Activated naive CD8-positive, alpha-beta T cell treated with anti-CD3 and anti-CD28 coated beads, Interleukin-2, amount 50 U/mL, for 24 hours (primary cell): ENCODE results near the gene MTA1.

Source experiments
- ATAC-seq: fragments of 150-1000 bp; cut with Tn5 transposase; one replicate; pipeline ENCODE4 v1.10.0; 2021
- DNase-seq: peaks from one replicate; pipeline ENCODE4 v3.0.0; 2021
- H3K27ac Mint-ChIP-seq: one replicate; pipeline ENCODE4 v1.8.0; 2021; ENCODE audit warnings: mild to moderate bottlenecking, mixed read lengths
- H3K27me3 Mint-ChIP-seq: one replicate; pipeline ENCODE4 v1.8.0; 2021; ENCODE audit warnings: mixed read lengths
- H3K36me3 Mint-ChIP-seq: one replicate; pipeline ENCODE4 v1.8.0; 2021; ENCODE audit warnings: low read depth, mixed read lengths
- H3K4me1 Mint-ChIP-seq: one replicate; pipeline ENCODE4 v1.8.0; 2021; ENCODE audit warnings: mixed read lengths
- H3K4me3 Mint-ChIP-seq: one replicate; pipeline ENCODE4 v1.8.0; 2021; ENCODE audit warnings: mild to moderate bottlenecking, moderate library complexity, mixed read lengths
- H3K9me3 Mint-ChIP-seq: one replicate; pipeline ENCODE4 v1.8.0; 2021; ENCODE audit warnings: mixed read lengths

MTA1 gene

DNA sequence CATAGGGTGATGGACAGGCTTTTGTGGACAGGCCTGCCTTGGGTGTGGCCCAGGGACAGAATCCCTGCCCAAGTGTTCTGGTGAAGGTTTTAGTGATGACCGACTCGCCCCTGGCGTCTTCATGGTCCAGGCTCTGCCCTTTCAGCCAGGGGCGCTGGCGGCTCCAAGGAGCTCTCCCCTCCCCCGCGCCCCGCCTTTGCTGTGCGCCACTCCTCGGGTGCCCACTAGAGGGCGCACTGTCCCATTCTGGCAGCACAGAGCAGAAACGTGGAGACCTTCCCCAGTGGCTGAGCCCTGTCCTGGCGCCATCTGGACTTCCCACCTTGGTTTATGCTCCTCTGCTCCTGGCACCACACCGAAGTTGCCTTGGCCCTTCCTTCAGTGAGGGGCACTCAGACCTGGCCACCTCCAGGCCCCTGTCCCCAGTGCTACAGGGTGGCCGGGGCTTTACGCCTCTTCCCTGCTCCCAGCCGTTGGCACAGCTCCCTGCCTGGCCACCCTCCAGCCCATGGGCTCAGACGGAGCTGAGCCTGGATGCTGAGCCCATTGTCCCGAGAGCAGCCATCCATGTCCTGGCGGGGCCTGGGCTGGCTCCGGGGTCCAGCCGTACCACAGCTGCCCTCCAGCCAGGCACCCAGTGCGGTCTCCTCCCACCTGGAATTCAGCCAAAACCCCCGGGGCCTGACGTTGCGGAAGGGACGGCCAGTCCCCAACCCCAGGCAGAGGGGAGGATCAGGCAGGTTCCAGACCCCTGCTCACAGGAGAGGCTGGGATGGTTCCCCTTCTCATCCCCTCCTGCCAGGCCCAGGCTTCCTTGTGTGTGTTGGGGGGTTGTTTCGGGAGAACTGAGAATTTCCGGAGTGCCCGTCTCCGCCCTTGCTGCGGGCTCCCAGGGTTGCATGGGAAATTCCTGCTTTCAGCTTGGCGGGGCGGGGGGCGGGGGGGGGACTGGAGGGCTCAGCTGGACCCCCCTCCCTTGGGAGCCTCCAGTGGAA is 61.5 kb downstream of the MTA1 start:
- Mint-ChIP-seq H3K4me3 (peak overlapping the region; percentile 71), H3K27me3 (peaks cover 21% of the 10 kb centered on the region), H3K27ac (peak overlapping the region; percentile 94), H3K9me3 (no peaks in the 10 kb centered on the region), H3K36me3 (peaks cover 2% of the 10 kb centered on the region), H3K4me1 (peaks cover 54% of the 10 kb centered on the region)
- DNase-seq, result peak; percentile 95
- peak; percentile 58 for ATAC-seq

- Mint-ChIP-seq H3K27me3 (peaks cover 13% of the 10 kb centered on the region), H3K4me1 (peaks cover 56% of the 10 kb centered on the region), H3K36me3 (peaks cover 2% of the 10 kb centered on the region), H3K27ac (peak overlapping the region; percentile 94), H3K9me3 (no peaks in the 10 kb centered on the region), H3K4me3 (peak overlapping the region; percentile 71)
- ATAC-seq (peak; percentile 64), DNase-seq (peak; percentile 93)
These were observed 62.3 kb downstream of the MTA1 start for GRCh38 chr14:105481886-105482457.

- H3K9me3 Mint-ChIP-seq, result no peaks in the 10 kb centered on the region
- no peak for DNase-seq
- ATAC-seq, result no peak
- H3K4me1 Mint-ChIP-seq, result peaks cover 52% of the 10 kb centered on the region
- peak overlapping the region; percentile 71 for H3K4me3 Mint-ChIP-seq
- peaks cover 9% of the 10 kb centered on the region for H3K27me3 Mint-ChIP-seq
- H3K36me3 Mint-ChIP-seq, result no peaks in the 10 kb centered on the region
- peak overlapping the region; percentile 94 for H3K27ac Mint-ChIP-seq
These were observed 63.0 kb downstream of the MTA1 start for GRCh38 chr14:105482486-105483110.

DNA sequence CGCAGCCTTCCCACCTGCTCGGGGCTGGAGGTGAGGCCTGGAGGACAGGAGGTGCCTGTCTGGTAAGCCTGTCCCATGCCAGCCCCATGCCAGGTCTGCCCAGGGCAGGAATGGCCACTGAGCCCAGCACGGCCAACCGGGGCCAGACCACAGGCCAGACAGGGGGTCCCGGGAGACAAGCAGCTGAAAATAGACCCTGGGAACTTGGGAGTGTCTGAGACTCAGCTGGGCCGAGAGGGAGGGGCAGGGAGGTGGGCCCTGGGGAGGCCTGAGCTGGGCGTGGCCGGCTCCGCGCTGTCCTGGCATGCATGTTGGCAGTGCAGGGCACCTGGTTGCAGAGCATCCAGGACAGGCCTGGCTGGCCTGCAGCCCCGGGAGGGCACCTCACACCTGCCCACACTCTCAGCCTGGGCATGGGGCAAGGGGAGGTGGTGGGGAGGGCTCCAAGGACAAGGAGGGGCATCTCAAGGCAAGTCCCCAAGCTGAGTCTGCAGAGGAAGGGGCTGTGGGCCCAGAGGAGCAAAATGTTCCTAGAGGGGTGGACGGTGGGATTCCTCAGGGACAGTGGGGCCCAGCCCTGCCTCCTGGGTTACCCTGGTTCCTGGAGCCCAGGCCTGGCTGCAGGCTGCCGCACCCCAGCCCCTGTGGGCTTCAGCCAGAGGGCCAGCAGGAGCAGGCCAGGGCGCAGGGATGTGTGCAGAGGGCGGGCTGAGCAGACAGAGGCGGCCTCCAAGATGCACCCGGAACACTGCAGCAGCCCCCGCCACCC is 63.9 kb downstream of the MTA1 start:
- no peak for ATAC-seq
- Mint-ChIP-seq H3K9me3 (no peaks in the 10 kb centered on the region), H3K4me3 (no peak overlapping the region), H3K27me3 (peaks cover 9% of the 10 kb centered on the region), H3K27ac (peak overlapping the region; percentile 11), H3K36me3 (no peaks in the 10 kb centered on the region), H3K4me1 (peaks cover 59% of the 10 kb centered on the region)
- no peak for DNase-seq

GRCh38 chr14:105484069-105484996 is 64.7 kb downstream of the MTA1 start:
- peak overlapping the region; percentile 67 for H3K27ac Mint-ChIP-seq
- peaks cover 66% of the 10 kb centered on the region for H3K4me1 Mint-ChIP-seq
- no peaks in the 10 kb centered on the region for H3K9me3 Mint-ChIP-seq
- H3K27me3 Mint-ChIP-seq, result peaks cover 7% of the 10 kb centered on the region
- DNase-seq, result peak; percentile 44
- no peak overlapping the region for H3K4me3 Mint-ChIP-seq
- no peak for ATAC-seq
- H3K36me3 Mint-ChIP-seq, result no peaks in the 10 kb centered on the region

DNA sequence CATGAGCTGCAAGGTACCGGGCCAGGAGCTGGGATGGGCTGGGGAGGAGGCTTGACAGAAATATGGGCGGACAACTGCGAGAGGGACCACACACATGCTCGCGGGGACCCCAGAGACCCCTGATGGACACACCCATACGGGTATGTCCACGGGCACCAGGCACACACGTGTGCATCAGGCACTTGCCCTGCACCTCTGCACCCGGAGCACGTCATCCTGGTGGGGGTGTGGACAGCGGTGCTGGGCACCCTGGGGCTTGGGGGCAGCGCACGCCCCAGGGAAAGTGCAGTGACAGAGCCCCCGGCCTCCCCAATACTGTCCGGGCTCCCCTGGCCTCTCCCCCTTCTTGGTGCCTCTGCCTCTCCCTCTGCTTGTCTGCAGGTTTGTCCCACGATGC is 65.4 kb downstream of the MTA1 start:
- ATAC-seq, result no peak
- H3K4me3 Mint-ChIP-seq, result no peak overlapping the region
- no peak for DNase-seq
- H3K27me3 Mint-ChIP-seq, result peaks cover under 1% of the 10 kb centered on the region
- H3K4me1 Mint-ChIP-seq, result peaks cover 67% of the 10 kb centered on the region
- H3K27ac Mint-ChIP-seq, result no peak overlapping the region
- no peaks in the 10 kb centered on the region for H3K36me3 Mint-ChIP-seq
- no peaks in the 10 kb centered on the region for H3K9me3 Mint-ChIP-seq

GRCh38 chr14:105485739-105486162 is 66.1 kb downstream of the MTA1 start:
- Mint-ChIP-seq H3K4me1 (peaks cover 61% of the 10 kb centered on the region), H3K36me3 (no peaks in the 10 kb centered on the region), H3K9me3 (no peaks in the 10 kb centered on the region), H3K4me3 (peak overlapping the region; percentile 17), H3K27me3 (no peaks in the 10 kb centered on the region), H3K27ac (no peak overlapping the region)
- ATAC-seq (no peak), DNase-seq (peak; percentile 55)

GRCh38 chr14:105486163-105486973 is 66.7 kb downstream of the MTA1 start, which contains the start of gene CRIP1:
Gene CRIP1, plus strand, starts transcription at chr14:105486886. Its CDS starts 374 bp downstream, at chr14:105487260.
- Mint-ChIP-seq H3K9me3 (no peaks in the 10 kb centered on the region), H3K27ac (peak within 1 kb of the TSS; percentile 71), H3K36me3 (no peaks in the 10 kb centered on the region), H3K27me3 (no peaks in the 10 kb centered on the region), H3K4me3 (peak within 1 kb of the TSS; percentile 81), H3K4me1 (peaks cover 60% of the 10 kb centered on the region)
- no peak for ATAC-seq
- DNase-seq, result peak; percentile 32

DNA sequence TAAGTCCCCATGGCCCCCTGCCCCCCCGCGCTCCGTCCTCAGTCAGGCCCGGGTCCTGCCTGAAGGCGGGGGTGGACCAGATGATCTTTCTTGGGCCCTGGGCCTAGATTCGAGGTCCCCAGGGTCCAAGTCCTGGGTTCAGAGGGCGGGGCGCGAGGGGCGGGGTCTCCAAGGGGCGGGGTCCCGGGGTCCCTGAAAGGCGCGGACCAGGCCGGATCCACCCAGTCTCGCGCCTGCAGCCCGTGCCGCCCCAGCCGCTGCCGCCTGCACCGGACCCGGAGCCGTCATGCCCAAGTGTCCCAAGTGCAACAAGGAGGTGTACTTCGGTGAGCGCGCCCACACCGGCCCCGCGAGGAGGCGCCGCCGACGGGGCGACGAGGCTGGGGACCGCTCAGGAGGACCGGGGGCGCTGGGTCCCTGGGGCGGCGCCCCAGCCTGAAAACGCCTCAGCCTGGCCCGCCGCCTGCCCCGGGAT is 67.4 kb downstream of the MTA1 start:
- peaks cover 3% of the 10 kb centered on the region for H3K36me3 Mint-ChIP-seq
- peaks cover 59% of the 10 kb centered on the region for H3K4me1 Mint-ChIP-seq
- H3K27ac Mint-ChIP-seq, result no peak overlapping the region
- peak overlapping the region; percentile 81 for H3K4me3 Mint-ChIP-seq
- DNase-seq (peak; percentile 65), ATAC-seq (no peak)
- no peaks in the 10 kb centered on the region for H3K27me3 Mint-ChIP-seq
- no peaks in the 10 kb centered on the region for H3K9me3 Mint-ChIP-seq

GRCh38 chr14:105487449-105487985 is 67.9 kb downstream of the MTA1 start:
- peaks cover 4% of the 10 kb centered on the region for H3K36me3 Mint-ChIP-seq
- ATAC-seq (no peak), DNase-seq (peak; percentile 67)
- peak overlapping the region; percentile 71 for H3K27ac Mint-ChIP-seq
- no peaks in the 10 kb centered on the region for H3K27me3 Mint-ChIP-seq
- H3K4me1 Mint-ChIP-seq, result peaks cover 56% of the 10 kb centered on the region
- H3K9me3 Mint-ChIP-seq, result no peaks in the 10 kb centered on the region
- H3K4me3 Mint-ChIP-seq, result peak overlapping the region; percentile 81

DNA sequence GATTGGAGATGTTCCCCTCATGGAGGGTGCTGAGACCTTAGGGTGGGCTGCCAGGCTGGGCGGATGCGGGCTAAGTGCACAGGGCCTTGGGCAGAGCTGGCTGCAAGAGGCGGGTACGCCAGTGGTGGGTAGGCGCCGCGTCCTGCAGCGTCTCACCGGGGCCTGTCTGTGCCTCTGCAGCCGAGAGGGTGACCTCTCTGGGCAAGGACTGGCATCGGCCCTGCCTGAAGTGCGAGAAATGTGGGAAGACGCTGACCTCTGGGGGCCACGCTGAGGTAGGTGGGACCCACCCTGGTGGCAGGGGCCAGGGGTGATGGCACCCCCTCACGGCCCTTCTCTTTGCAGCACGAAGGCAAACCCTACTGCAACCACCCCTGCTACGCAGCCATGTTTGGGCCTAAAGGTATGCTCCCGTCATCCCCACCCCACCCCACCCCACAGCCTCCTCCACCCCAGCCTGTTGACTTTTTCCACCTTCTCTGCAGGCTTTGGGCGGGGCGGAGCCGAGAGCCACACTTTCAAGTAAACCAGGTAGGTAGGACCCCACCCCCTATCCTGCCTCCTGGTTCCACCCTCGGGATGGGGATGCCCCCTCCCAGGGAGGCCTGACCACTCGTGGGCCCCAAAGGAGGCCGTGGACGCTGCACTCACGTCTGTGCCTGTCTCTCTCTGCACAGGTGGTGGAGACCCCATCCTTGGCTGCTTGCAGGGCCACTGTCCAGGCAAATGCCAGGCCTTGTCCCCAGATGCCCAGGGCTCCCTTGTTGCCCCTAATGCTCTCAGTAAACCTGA is 68.6 kb downstream of the MTA1 start:
- peak; percentile 38 for DNase-seq
- H3K27ac Mint-ChIP-seq, result peak overlapping the region; percentile 71
- peaks cover 51% of the 10 kb centered on the region for H3K4me1 Mint-ChIP-seq
- H3K4me3 Mint-ChIP-seq, result peak overlapping the region; percentile 81
- no peaks in the 10 kb centered on the region for H3K9me3 Mint-ChIP-seq
- ATAC-seq, result no peak
- peaks cover 4% of the 10 kb centered on the region for H3K36me3 Mint-ChIP-seq
- no peaks in the 10 kb centered on the region for H3K27me3 Mint-ChIP-seq
